ENCODE data around the gene ARPP21. TPM values are rescaled to one million over a fixed set of nuclear protein-coding genes. Genes with fewer than 3 reads are reported as not detected.

ARPP21 gene
- total RNA-seq, 1 donor: not detected

DNA sequence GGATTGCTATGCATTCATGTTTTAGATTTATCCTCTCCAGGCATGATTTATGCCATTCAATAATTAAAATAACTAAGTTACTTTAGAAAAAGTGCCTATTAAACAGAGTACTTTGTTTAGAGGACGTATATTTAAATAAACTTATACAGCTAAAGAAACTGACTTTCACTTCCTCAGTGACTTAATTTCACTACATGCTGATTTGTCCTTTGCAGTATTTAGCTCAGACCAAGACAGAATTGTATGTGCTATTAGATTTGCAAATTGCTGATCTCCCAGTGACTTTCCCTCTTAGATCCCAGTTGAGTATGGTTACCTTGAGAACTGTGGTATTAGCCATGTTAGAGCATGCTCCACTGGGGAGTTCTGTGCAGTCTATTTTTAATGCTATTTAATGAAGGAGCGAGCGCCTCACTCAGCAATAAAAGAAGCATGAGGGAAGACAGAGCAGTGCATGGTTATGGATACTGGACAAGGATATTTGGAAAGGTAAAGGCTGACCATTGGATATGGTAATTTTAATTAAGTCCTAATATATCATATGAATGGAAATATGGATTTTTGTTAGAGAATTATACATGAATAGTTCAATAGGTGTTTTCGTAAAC lies 2.7 kb downstream of the ARPP21 start:
- Histone ChIP-seq H3K9me3 (ENCODE audit: low read depth, low read length) (no peaks in the 10 kb centered on the region), H2AFZ (ENCODE audit: low read length) (no peak overlapping the region), H3K27ac (ENCODE audit: low read depth, low read length) (no peak overlapping the region), H3K27me3 (ENCODE audit: insufficient read depth, low read length) (no peaks in the 10 kb centered on the region), H3K36me3 (ENCODE audit: insufficient read depth, low read length) (no peaks in the 10 kb centered on the region), H4K20me1 (ENCODE audit: insufficient read depth, low read length) (no peaks in the 10 kb centered on the region), H3K79me2 (ENCODE audit: insufficient read depth, low read length) (no peaks in the 10 kb centered on the region), H3K4me3 (ENCODE audit: insufficient read depth, low read length) (no peak overlapping the region), H3K4me2 (ENCODE audit: insufficient read depth, low read length) (no peak overlapping the region), H3K4me1 (ENCODE audit: insufficient read depth, low read length) (no peaks in the 10 kb centered on the region)
- no peak for DNase-seq (ENCODE audit: insufficient read length, low spot score, missing footprints)
- TF ChIP-seq, protein P1, sequence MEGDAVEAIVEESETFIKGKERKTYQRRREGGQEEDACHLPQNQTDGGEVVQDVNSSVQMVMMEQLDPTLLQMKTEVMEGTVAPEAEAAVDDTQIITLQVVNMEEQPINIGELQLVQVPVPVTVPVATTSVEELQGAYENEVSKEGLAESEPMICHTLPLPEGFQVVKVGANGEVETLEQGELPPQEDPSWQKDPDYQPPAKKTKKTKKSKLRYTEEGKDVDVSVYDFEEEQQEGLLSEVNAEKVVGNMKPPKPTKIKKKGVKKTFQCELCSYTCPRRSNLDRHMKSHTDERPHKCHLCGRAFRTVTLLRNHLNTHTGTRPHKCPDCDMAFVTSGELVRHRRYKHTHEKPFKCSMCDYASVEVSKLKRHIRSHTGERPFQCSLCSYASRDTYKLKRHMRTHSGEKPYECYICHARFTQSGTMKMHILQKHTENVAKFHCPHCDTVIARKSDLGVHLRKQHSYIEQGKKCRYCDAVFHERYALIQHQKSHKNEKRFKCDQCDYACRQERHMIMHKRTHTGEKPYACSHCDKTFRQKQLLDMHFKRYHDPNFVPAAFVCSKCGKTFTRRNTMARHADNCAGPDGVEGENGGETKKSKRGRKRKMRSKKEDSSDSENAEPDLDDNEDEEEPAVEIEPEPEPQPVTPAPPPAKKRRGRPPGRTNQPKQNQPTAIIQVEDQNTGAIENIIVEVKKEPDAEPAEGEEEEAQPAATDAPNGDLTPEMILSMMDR (IDR thresholded peaks at IDR 0.05; ENCODE audit: extremely low read depth, low read depth, low read length): no peak

DNA sequence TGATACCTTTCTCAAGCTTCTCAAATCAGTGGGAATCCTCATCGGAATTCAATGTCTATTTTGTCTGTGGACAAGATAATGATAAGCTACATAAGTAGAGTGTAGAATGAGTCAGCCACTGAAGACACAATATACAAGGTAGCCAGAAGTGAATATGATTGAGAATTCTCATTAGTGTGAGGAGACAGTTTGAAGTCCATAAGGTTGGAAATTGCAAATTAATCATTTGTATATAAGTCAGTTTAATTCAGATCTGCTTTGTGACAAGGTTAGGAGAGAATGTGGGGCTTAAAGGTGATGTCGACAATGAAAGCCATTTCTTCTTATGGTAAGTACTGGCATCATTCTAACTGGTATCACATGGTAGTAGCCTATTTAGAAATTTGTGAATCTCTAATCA lies 4.2 kb downstream of the ARPP21 start:
- H3K27me3 ChIP-seq (ENCODE audit: insufficient read depth, low read length): no peaks in the 10 kb centered on the region
- TF ChIP-seq, protein P1 (IDR thresholded peaks at IDR 0.05; ENCODE audit: extremely low read depth, low read depth, low read length): no peak
- no peaks in the 10 kb centered on the region for H3K4me1 ChIP-seq (ENCODE audit: insufficient read depth, low read length)
- no peak overlapping the region for H3K4me3 ChIP-seq (ENCODE audit: insufficient read depth, low read length)
- no peak overlapping the region for H3K27ac ChIP-seq (ENCODE audit: low read depth, low read length)
- no peak for DNase-seq (ENCODE audit: insufficient read length, low spot score, missing footprints)
- H4K20me1 ChIP-seq (ENCODE audit: insufficient read depth, low read length): no peaks in the 10 kb centered on the region
- no peaks in the 10 kb centered on the region for H3K36me3 ChIP-seq (ENCODE audit: insufficient read depth, low read length)
- H3K4me2 ChIP-seq (ENCODE audit: insufficient read depth, low read length): no peak overlapping the region
- no peak overlapping the region for H2AFZ ChIP-seq (ENCODE audit: low read length)
- no peaks in the 10 kb centered on the region for H3K9me3 ChIP-seq (ENCODE audit: low read depth, low read length)
- H3K79me2 ChIP-seq (ENCODE audit: insufficient read depth, low read length): no peaks in the 10 kb centered on the region

DNA sequence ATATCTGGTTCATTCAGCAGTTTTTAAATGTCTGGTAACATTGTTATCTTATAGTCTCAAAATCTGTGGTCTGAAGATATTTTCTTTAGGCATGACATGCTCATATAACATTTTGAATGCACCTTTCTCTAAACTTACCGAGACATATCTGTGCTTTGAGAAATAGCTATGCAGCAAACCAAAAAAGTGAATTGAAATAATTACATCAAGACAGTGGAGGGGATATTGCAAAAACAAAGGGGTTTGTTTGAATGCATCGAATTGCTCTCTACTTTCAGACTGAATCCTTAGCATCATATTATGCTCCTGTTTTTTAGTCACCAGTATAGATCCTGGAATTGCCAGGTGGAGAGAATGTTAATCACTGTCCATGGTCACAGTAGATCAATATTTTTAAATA lies 5.1 kb downstream of the ARPP21 start:
- TF ChIP-seq, protein P1 (IDR thresholded peaks at IDR 0.05; ENCODE audit: extremely low read depth, low read depth, low read length): no peak
- Histone ChIP-seq H3K4me3 (ENCODE audit: insufficient read depth, low read length) (no peak overlapping the region), H3K4me2 (ENCODE audit: insufficient read depth, low read length) (no peak overlapping the region), H2AFZ (ENCODE audit: low read length) (no peak overlapping the region), H4K20me1 (ENCODE audit: insufficient read depth, low read length) (no peaks in the 10 kb centered on the region), H3K27ac (ENCODE audit: low read depth, low read length) (no peak overlapping the region), H3K36me3 (ENCODE audit: insufficient read depth, low read length) (no peaks in the 10 kb centered on the region), H3K4me1 (ENCODE audit: insufficient read depth, low read length) (no peaks in the 10 kb centered on the region), H3K9me3 (ENCODE audit: low read depth, low read length) (no peaks in the 10 kb centered on the region), H3K27me3 (ENCODE audit: insufficient read depth, low read length) (no peaks in the 10 kb centered on the region), H3K79me2 (ENCODE audit: insufficient read depth, low read length) (no peaks in the 10 kb centered on the region)
- DNase-seq (ENCODE audit: insufficient read length, low spot score, missing footprints): no peak

DNA sequence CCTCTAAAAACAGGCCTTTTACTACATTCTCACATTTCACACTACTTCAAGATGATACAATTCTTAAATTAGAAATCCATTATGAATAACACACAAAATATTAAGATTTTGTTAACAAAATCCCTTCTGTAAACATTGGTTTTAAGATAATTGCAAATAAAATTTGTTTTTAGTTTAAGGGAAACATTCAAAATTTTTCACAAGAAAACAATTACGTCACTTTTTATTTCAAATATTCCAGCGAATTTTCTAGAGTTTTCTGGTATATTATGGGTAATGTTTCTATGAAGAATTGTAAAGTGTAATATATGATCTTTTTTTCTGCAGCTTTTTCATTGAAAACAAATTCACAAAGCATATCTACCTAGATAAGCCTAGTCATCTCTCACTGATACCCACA lies 5.9 kb downstream of the ARPP21 start:
- Histone ChIP-seq H3K27ac (ENCODE audit: low read depth, low read length) (no peak overlapping the region), H3K79me2 (ENCODE audit: insufficient read depth, low read length) (no peaks in the 10 kb centered on the region), H2AFZ (ENCODE audit: low read length) (no peak overlapping the region), H3K9me3 (ENCODE audit: low read depth, low read length) (no peaks in the 10 kb centered on the region), H3K4me3 (ENCODE audit: insufficient read depth, low read length) (no peak overlapping the region), H3K4me2 (ENCODE audit: insufficient read depth, low read length) (no peak overlapping the region), H4K20me1 (ENCODE audit: insufficient read depth, low read length) (no peaks in the 10 kb centered on the region), H3K4me1 (ENCODE audit: insufficient read depth, low read length) (no peaks in the 10 kb centered on the region), H3K36me3 (ENCODE audit: insufficient read depth, low read length) (no peaks in the 10 kb centered on the region), H3K27me3 (ENCODE audit: insufficient read depth, low read length) (no peaks in the 10 kb centered on the region)
- TF ChIP-seq, protein P1 (IDR thresholded peaks at IDR 0.05; ENCODE audit: extremely low read depth, low read depth, low read length): no peak
- DNase-seq (ENCODE audit: insufficient read length, low spot score, missing footprints): no peak
